ENCODE measurements around the gene FAM219A.

DNA sequence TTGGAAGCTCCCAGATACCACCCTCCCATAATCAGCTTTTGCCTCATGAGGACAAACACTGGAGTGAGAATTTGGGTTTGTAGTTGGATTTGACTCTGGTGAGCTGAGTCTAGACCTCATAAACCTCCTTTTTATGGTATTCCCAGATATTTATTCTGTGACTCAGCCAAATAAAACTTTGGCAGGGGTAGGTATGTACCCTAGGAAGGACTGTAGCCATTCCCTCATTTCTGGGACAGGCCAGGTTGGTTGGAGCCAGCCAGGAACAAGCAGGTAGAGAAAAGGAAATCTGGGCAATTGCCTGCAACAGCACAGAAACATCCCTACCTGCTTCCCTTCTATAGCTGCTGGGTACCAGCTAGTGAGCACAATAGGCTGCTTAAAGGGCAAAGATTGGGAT, 45.0 kb upstream of the FAM219A start:
- TF ChIP-seq POLR2A (IDR thresholded peaks at IDR 0.05) = no peak
- TF ChIP-seq, protein P1, sequence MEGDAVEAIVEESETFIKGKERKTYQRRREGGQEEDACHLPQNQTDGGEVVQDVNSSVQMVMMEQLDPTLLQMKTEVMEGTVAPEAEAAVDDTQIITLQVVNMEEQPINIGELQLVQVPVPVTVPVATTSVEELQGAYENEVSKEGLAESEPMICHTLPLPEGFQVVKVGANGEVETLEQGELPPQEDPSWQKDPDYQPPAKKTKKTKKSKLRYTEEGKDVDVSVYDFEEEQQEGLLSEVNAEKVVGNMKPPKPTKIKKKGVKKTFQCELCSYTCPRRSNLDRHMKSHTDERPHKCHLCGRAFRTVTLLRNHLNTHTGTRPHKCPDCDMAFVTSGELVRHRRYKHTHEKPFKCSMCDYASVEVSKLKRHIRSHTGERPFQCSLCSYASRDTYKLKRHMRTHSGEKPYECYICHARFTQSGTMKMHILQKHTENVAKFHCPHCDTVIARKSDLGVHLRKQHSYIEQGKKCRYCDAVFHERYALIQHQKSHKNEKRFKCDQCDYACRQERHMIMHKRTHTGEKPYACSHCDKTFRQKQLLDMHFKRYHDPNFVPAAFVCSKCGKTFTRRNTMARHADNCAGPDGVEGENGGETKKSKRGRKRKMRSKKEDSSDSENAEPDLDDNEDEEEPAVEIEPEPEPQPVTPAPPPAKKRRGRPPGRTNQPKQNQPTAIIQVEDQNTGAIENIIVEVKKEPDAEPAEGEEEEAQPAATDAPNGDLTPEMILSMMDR (IDR thresholded peaks at IDR 0.05) = no peak
